Right lobe of liver (tissue), 4 donors: ENCODE results near the gene CTSC.

Experiments
- CTCF ChIP-seq, 4 donors: fragments of 200-600 bp in 3 of 4; fragments of 450-650 bp in 1 of 4; IDR thresholded peaks; one replicate each; pipeline versions ENCODE4 v1.5.1 to v1.8.0; 2016 to 2022; ENCODE audit warnings: antibody characterized with exemption in 4 of 4, mild to moderate bottlenecking in 2 of 4
- POLR2A ChIP-seq: fragments of 450-650 bp; IDR thresholded peaks from one replicate; pipeline ENCODE4 v1.6.1; 2017; ENCODE audit warnings: antibody characterized with exemption, mild to moderate bottlenecking
- donor health status: DM: no; HTN: no; CAD: no.
- donor health status: DM: no; HTN: no; CAD: no.
- donor health status: DM: no; HTN: yes; CAD: no.

GRCh38 chr11:88335284-88335683 lies 2.3 kb downstream of the CTSC start:
- no peak for TF ChIP-seq POLR2A
- TF ChIP-seq CTCF (IDR thresholded peaks at IDR 0.05): no peak
